Measurements from ENCODE around the gene AIRE.

DNA sequence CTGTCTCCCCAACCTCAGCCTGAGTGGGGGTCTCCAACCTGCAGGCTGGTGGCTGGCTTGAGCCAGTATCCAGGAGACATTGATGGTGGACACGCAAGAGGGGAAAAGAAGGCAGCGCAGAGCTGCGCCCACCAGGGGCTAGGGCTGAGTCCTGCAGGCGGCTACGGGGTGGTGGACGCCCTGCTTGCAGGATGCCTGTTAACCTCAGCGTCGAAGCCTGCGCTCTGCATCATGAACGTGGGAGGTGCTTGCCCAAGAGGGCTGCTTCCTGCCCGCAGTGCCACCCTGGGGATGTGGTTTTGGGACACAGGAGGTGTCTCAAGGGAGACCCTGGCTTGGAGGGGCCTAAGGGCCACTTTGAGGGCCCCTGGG is 41.9 kb downstream of the AIRE start:
- TF ChIP-seq, protein P1, sequence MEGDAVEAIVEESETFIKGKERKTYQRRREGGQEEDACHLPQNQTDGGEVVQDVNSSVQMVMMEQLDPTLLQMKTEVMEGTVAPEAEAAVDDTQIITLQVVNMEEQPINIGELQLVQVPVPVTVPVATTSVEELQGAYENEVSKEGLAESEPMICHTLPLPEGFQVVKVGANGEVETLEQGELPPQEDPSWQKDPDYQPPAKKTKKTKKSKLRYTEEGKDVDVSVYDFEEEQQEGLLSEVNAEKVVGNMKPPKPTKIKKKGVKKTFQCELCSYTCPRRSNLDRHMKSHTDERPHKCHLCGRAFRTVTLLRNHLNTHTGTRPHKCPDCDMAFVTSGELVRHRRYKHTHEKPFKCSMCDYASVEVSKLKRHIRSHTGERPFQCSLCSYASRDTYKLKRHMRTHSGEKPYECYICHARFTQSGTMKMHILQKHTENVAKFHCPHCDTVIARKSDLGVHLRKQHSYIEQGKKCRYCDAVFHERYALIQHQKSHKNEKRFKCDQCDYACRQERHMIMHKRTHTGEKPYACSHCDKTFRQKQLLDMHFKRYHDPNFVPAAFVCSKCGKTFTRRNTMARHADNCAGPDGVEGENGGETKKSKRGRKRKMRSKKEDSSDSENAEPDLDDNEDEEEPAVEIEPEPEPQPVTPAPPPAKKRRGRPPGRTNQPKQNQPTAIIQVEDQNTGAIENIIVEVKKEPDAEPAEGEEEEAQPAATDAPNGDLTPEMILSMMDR (IDR thresholded peaks at IDR 0.05) = no peak
- TF ChIP-seq POLR2AphosphoS5 (IDR thresholded peaks at IDR 0.05) = no peak
